Keratinocyte (primary cell): ENCODE data around the gene GALNT6. TPM values are rescaled to one million over a fixed set of nuclear protein-coding genes. Genes with fewer than 3 reads are reported as not detected.

Source experiments
- DNase-seq: peaks from one replicate; pipeline ENCODE4 v3.0.0-alpha.2; 2011; ENCODE audit warnings: low read depth, missing footprints, low spot score
- FAIRE-seq: peaks from 2 replicates; lab custom pipeline; 2011; peaks lifted over from hg19 to GRCh38; lab: Jason Lieb, UNC
- H2AFZ ChIP-seq: 2 replicates; pipeline ENCODE4 v1.6.0; 2012; ENCODE audit warnings: low read length, control low read depth, inconsistent platforms; ENCODE audit not compliant: control insufficient read depth
- H3K27ac ChIP-seq: 2 replicates; pipeline ENCODE4 v1.5.1; 2011; ENCODE audit warnings: low read length; ENCODE audit not compliant: control insufficient read depth, insufficient read depth
- H3K27me3 ChIP-seq: 3 replicates; pipeline ENCODE4 v1.6.0; 2011; ENCODE audit warnings: low read length; ENCODE audit not compliant: control insufficient read depth, insufficient read depth; ENCODE audit errors: extremely low read depth
- H3K36me3 ChIP-seq, 2 experiments: 2 replicates in 1 of 2; 3 replicates in 1 of 2; pipeline ENCODE4 v1.5.1; 2011; ENCODE audit warnings: low read length in 2 of 2, mild to moderate bottlenecking in 1 of 2; ENCODE audit not compliant: control insufficient read depth in 2 of 2, insufficient read depth in 2 of 2; ENCODE audit errors: extremely low read depth in 1 of 2
- H3K4me1 ChIP-seq: 3 replicates; pipeline ENCODE4 v1.5.1; 2011; ENCODE audit warnings: low read length; ENCODE audit not compliant: control insufficient read depth, insufficient read depth; ENCODE audit errors: extremely low read depth
- H3K4me2 ChIP-seq: 3 replicates; pipeline ENCODE4 v1.6.0; 2011; ENCODE audit warnings: low read depth, low read length; ENCODE audit not compliant: control insufficient read depth, insufficient read depth; ENCODE audit errors: extremely low read depth
- H3K4me3 ChIP-seq, 3 experiments: fragments of 200-600 bp in 1 of 3; sonication (generic) in 1 of 3; 2 replicates in 2 of 3; 3 replicates in 1 of 3; pipeline ENCODE4 v1.5.1; 2011 to 2016; ENCODE audit warnings: low read length in 3 of 3, mild to moderate bottlenecking in 3 of 3, control low read depth in 2 of 3, inconsistent platforms in 1 of 3, low read depth in 1 of 3, mixed read lengths in 1 of 3, mixed run types in 1 of 3, moderate library complexity in 1 of 3; ENCODE audit not compliant: control insufficient read depth in 2 of 3, insufficient read depth in 2 of 3; ENCODE audit errors: extremely low read depth in 1 of 3
- H3K79me2 ChIP-seq: 2 replicates; pipeline ENCODE4 v1.6.0; 2012; ENCODE audit warnings: low read length; ENCODE audit not compliant: control insufficient read depth, insufficient read depth
- H3K9ac ChIP-seq: 3 replicates; pipeline ENCODE4 v1.6.0; 2011; ENCODE audit warnings: low read length; ENCODE audit not compliant: control insufficient read depth, insufficient read depth; ENCODE audit errors: extremely low read depth
- H3K9me1 ChIP-seq: 3 replicates; pipeline ENCODE4 v1.6.0; 2011; ENCODE audit warnings: low read length; ENCODE audit not compliant: control insufficient read depth, insufficient read depth; ENCODE audit errors: extremely low read depth
- H3K9me3 ChIP-seq: 2 replicates; pipeline ENCODE4 v1.5.1; 2012; ENCODE audit warnings: low read depth, low read length; ENCODE audit not compliant: control insufficient read depth
- H4K20me1 ChIP-seq: 3 replicates; pipeline ENCODE4 v1.6.0; 2011; ENCODE audit warnings: low read length; ENCODE audit not compliant: control insufficient read depth, insufficient read depth; ENCODE audit errors: extremely low read depth
- CTCF ChIP-seq, 3 experiments: IDR thresholded peaks in 1 of 3; conservative IDR thresholded peaks in 1 of 3; optimal IDR thresholded peaks in 1 of 3; 2 replicates in 2 of 3; 3 replicates in 1 of 3; pipeline versions ENCODE3 to v1.5.1; 2011; ENCODE audit warnings: low read length in 3 of 3, mild to moderate bottlenecking in 3 of 3, moderate library complexity in 2 of 3, control low read depth in 1 of 3, inconsistent platforms in 1 of 3; ENCODE audit not compliant: insufficient read depth in 2 of 3; ENCODE audit errors: extremely low read depth in 1 of 3
- EZH2 ChIP-seq: IDR thresholded peaks from one replicate; pipeline ENCODE4 v1.6.1; 2012; ENCODE audit warnings: inconsistent platforms, mild to moderate bottlenecking, low read length, moderate library complexity
- dilution Hi-C: fragments of 300-500 bp; cut with MboI; formaldehyde crosslinking; loops from one replicate; pipeline ENCODE4 v1.7.0; 2020; ENCODE audit warnings: low sequenced_read_pairs; ENCODE audit not compliant: extremely low pct_ligation_motif_present
- polyA plus RNA-seq, 5 experiments: library from polyadenylated mRNA; depleted of rRNA in 3 of 5; stranded (reverse) in 3 of 5; stranded (forward) in 1 of 5; unstranded in 1 of 5; fragments of >200 nt; gene quantifications; 1 replicate in 1 of 5; 2 replicates in 3 of 5; 3 replicates in 1 of 5; pipeline versions ENCODE4 v1.2.1 to v1.2.3, GENCODE V29; 2011 to 2012; ENCODE audit warnings: missing spikeins in 2 of 5, low read depth in 1 of 5, low replicate concordance in 1 of 5

The GALNT6 gene
- polyA plus RNA-seq, 1 donor (not counting 4 experiments of a cell fraction or from before 2014, with no cell fraction given): 42.7 TPM

- H3K4me2 ChIP-seq: no peak overlapping the region
- no peak overlapping the region for H3K27ac ChIP-seq
- no peaks in the 10 kb centered on the region for H3K4me1 ChIP-seq
- no peak overlapping the region for H3K9ac ChIP-seq
- H4K20me1 ChIP-seq: no peaks in the 10 kb centered on the region
- H2AFZ ChIP-seq: no peak overlapping the region
- no peak for TF ChIP-seq EZH2
- peak; percentile 66 to 79 (median 69) for TF ChIP-seq CTCF (optimal IDR thresholded peaks at IDR 0.05 in 1 of 3, IDR thresholded peaks at IDR 0.05 in 1 of 3, conservative IDR thresholded peaks at IDR 0.05 in 1 of 3; ENCODE audit: extremely low read depth in 1 of 3, insufficient read depth in 2 of 3, low read length in 3 of 3)
- dilution Hi-C loops: no loop called here
- H3K4me3 ChIP-seq: no peak overlapping the region
- no peaks in the 10 kb centered on the region for H3K9me1 ChIP-seq
- DNase-seq: no peak
- peaks cover 15 to 16% of the 10 kb centered on the region in 2 experiments for H3K36me3 ChIP-seq
- no peaks in the 10 kb centered on the region for H3K9me3 ChIP-seq
- H3K27me3 ChIP-seq: no peaks in the 10 kb centered on the region
- H3K79me2 ChIP-seq: no peaks in the 10 kb centered on the region
- no peak for FAIRE-seq
These were observed 39.2 kb downstream of the GALNT6 start for GRCh38 chr12:51351913-51352532.

GRCh38 chr12:51349026-51349425 is 42.2 kb downstream of the GALNT6 start:
- TF ChIP-seq EZH2: no peak
- no peak for TF ChIP-seq CTCF (optimal IDR thresholded peaks at IDR 0.05 in 1 of 3, IDR thresholded peaks at IDR 0.05 in 1 of 3, conservative IDR thresholded peaks at IDR 0.05 in 1 of 3; ENCODE audit: extremely low read depth in 1 of 3, insufficient read depth in 2 of 3, low read length in 3 of 3)
- dilution Hi-C loops: no loop called here
- no peaks in the 10 kb centered on the region for H3K9me3 ChIP-seq
- DNase-seq (no peak), FAIRE-seq (no peak)
- peaks cover 0 to 5% of the 10 kb centered on the region in 2 experiments for H3K36me3 ChIP-seq
- no peak overlapping the region for H2AFZ ChIP-seq
- no peaks in the 10 kb centered on the region for H4K20me1 ChIP-seq
- H3K4me2 ChIP-seq: no peak overlapping the region
- no peak overlapping the region for H3K27ac ChIP-seq
- H3K27me3 ChIP-seq: no peaks in the 10 kb centered on the region
- no peak overlapping the region for H3K9ac ChIP-seq
- no peaks in the 10 kb centered on the region for H3K9me1 ChIP-seq
- no peaks in the 10 kb centered on the region for H3K79me2 ChIP-seq
- H3K4me1 ChIP-seq: no peaks in the 10 kb centered on the region
- H3K4me3 ChIP-seq: no peak overlapping the region
